Mucosa of descending colon (tissue), 3 donors: ENCODE data around the gene KLHL35. TPM values are rescaled to one million over a fixed set of nuclear protein-coding genes. Genes with fewer than 3 reads are reported as not detected.
A peak's percentile ranks its signal among the peaks of the same experiment; 100 is the strongest.

Source experiments
- ATAC-seq: fragments of 200-7000 bp; cut with Tn5 transposase; one replicate; pipeline ENCODE4 v1.9.1; 2020; ENCODE audit warnings: mild to moderate bottlenecking, moderate library complexity
- DNase-seq, 3 donors: peaks; one replicate each; pipeline ENCODE4 v3.0.0-alpha.2; 2020
- H3K36me3 ChIP-seq: fragments of 200-600 bp; one replicate; pipeline ENCODE4 v1.8.0; 2021; ENCODE audit warnings: low read depth, mild to moderate bottlenecking
- H3K4me1 ChIP-seq: fragments of 200-600 bp; one replicate; pipeline ENCODE4 v1.8.0; 2021; ENCODE audit warnings: low read depth, mild to moderate bottlenecking
- H3K4me3 ChIP-seq: fragments of 200-600 bp; one replicate; pipeline ENCODE4 v1.8.0; 2021; ENCODE audit warnings: mild to moderate bottlenecking
- H3K9me3 ChIP-seq: fragments of 200-600 bp; one replicate; pipeline ENCODE4 v1.8.0; 2021; ENCODE audit warnings: mild to moderate bottlenecking
- intact Hi-C, 2 donors: fragments of 100-400 bp; cut with DNase I in 1 of 2; cut with micrococcal nuclease in 1 of 2; formaldehyde crosslinking; loops; one replicate each; pipeline versions ENCODE4 v1.11.0 to v1.11.1; 2022; cut with DNase I, micrococcal nuclease
- total RNA-seq, 3 donors: library from RNA; stranded (reverse); fragmentation: NEBNext Ultra II Directional in 2 of 3; extraction: Animal tissue kit (Norgen Biotek cat#: 25700) in 2 of 3; gene quantifications; one replicate each; pipeline versions ENCODE4 v1.2.1 to v1.2.4, GENCODE V29; 2021 to 2023
- TF ChIP-seq, protein P1 (sequence below): fragments of 200-600 bp; IDR thresholded peaks from one replicate; pipeline ENCODE4 v1.8.0; 2022; ENCODE audit warnings: antibody characterized with exemption, mild to moderate bottlenecking
- donor health status: DM: no; HTN: no; CAD: no; lungs with moderate emphysema.
- donor health status: DM: no; HTN: no; CAD: no.
- donor health status: DM: no; HTN: yes; CAD: no.

The KLHL35 gene
- total RNA-seq, 3 donors from 2014 or later: 0.25 to 1.7 (median 0.49) TPM

DNA sequence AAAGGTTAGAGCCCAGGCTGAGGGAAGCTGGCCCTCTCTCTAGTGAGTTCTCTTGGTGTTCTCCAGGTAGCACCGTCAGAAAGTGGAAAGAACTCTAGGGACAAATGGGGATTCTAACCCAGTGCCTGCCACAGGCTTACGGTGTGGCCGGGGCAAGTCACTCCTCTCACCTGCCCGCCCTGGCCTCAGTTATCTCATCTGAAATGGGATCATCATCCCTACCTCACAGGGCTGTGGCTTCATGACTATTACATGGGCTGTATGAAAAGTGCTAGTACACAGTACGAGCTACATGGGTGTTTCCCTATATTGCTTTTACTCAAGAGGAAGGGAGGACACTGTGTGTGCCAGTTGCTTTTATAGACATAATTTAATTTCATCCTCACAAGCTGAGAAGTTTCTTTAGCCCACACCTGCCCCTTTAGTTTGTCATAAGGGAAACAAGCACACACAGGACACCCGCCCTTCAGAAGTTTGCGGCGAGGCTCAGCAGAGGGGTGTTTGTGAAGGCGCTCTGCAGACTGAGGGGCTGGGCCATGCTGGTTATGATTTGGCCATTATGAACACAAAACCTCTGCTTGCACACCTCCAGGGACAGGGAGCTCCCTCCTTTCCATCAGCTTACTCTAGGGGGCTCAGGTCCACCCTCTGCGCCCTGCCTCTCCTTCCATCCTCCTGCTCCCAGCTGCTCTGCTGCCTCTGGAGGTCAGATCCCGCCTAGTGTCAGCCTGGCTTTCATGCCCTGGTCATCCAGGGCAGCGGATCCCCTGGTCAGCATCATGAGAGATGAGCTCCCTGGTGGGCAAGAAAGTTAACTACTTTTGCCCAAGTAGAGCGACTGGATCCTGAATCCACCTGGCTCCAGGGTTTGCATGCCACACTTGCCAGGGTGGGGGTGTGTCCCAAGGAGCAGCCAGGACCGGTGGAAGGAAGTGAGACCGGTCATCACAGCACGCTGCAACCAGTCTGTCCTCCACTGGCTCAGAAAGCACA is 1.2 kb downstream of the KLHL35 start:
- Histone ChIP-seq H3K36me3 (no peaks in the 10 kb centered on the region), H3K4me1 (peaks cover 18% of the 10 kb centered on the region), H3K9me3 (peaks cover 4% of the 10 kb centered on the region), H3K4me3 (no peak overlapping the region)
- DNase-seq: peak; percentile 32 to 57 (median 45)
- TF ChIP-seq, protein P1, sequence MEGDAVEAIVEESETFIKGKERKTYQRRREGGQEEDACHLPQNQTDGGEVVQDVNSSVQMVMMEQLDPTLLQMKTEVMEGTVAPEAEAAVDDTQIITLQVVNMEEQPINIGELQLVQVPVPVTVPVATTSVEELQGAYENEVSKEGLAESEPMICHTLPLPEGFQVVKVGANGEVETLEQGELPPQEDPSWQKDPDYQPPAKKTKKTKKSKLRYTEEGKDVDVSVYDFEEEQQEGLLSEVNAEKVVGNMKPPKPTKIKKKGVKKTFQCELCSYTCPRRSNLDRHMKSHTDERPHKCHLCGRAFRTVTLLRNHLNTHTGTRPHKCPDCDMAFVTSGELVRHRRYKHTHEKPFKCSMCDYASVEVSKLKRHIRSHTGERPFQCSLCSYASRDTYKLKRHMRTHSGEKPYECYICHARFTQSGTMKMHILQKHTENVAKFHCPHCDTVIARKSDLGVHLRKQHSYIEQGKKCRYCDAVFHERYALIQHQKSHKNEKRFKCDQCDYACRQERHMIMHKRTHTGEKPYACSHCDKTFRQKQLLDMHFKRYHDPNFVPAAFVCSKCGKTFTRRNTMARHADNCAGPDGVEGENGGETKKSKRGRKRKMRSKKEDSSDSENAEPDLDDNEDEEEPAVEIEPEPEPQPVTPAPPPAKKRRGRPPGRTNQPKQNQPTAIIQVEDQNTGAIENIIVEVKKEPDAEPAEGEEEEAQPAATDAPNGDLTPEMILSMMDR: no peak
- peak; percentile 25 for ATAC-seq
- intact Hi-C loops: no loop called here

DNA sequence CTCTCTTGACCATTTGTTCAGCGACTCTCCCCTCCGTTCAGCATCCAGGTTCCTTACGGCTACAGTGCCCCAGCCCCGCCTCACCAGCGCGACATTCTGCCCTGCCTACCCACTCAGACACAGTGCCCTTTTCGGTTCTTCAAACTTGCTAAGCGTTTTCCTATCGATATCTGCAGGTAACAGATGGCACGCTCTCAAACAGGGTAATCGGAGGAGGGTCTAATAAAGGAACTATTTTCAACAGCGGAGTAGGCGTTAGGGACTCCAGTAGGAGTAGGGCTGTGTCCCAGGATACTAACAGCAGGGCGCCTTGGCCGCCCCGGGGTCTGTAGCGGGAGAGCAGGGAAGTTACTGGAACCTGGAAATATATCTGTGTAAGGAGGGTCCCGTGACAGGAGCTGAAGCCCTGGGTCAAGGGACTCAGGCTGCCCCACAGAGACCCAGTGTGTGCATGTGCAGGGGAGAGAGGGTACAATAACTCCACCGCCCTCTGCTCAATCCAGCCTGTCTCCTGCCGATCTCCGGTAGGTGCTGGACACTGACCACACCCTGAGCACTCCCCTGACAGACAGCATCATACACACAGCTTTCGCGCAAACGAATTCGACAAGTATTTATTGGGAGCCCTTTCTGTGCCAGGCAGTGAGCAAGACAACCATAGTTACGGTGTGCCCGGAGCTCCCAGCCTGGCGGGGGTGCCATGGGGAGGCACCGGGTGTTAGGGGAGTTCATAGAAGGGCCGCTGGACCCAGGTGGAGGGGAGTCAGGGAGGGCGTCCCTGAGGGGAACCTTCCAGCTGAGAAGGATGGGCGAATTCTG is 2.1 kb downstream of the KLHL35 start:
- Histone ChIP-seq H3K36me3 (no peaks in the 10 kb centered on the region), H3K4me1 (peaks cover 18% of the 10 kb centered on the region), H3K9me3 (peaks cover 4% of the 10 kb centered on the region), H3K4me3 (no peak overlapping the region)
- intact Hi-C loops: no loop called here
- TF ChIP-seq, protein P1: no peak
- no peak for ATAC-seq
- DNase-seq: peak in 1 of 3 donors; percentile 48

DNA sequence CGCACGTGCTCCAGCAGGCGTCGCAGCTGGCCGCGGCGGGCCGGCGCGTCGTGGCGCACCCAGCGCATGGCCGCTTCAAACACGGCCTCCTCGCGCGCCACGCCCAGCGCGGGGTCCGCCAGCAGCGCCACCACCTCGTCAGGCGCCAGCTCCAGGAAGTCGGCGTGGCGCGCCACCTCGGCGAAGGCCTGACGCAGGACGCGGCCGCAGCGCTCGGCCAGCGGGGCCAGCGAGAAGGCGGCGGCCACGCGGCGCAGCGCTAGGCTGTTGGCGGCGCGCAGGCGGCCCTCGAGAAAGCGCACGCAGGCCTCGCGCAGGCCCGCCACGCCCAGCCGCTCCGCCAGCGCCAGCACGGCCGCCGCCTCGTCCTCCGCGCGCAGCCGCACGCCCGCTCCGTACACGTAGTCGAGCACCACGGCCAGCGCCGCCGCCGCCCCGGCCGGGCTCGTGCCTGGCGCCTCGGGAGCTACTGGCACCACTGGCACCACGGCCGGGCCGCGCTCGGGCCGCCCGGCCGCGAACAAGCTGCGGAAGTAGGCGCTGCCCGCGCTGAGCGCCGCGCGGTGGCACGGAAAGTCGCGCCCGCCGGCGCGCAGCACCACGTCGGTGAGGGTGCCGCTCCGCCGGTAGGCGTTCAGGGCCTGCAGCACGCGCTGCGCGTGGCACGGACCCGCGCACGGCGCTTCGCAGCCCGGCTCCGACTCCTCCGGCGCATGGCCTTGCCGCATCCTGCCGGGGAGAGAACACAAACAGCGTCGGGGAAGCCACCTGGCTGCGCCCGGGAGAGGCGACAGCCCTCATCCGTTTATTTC is 2.9 kb downstream of the KLHL35 start:
- TF ChIP-seq, protein P1: no peak
- H3K4me3 ChIP-seq: no peak overlapping the region
- H3K9me3 ChIP-seq: peaks cover 4% of the 10 kb centered on the region
- peak; percentile 79 for ATAC-seq
- H3K4me1 ChIP-seq: peaks cover 18% of the 10 kb centered on the region
- H3K36me3 ChIP-seq: no peaks in the 10 kb centered on the region
- DNase-seq: peak; percentile 71 to 84 (median 84)
- intact Hi-C loops: no loop called here

DNA sequence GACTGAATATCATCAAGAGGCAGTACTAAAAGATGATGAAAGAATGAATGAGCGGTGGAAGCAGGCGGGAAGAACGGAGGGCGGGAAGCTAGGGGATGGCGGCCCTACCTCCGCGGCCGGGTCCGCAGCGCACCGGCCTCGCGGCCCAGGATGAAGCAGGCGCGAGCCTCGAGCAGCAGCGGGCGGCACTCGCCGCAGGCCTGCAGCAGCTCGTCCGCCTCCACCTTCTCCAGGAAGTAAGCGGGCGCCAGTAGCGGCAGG is 3.4 kb downstream of the KLHL35 start:
- no peak for ATAC-seq
- intact Hi-C loops: no loop called here
- H3K4me3 ChIP-seq: no peak overlapping the region

More for the DNA sequence above, 3.4 kb downstream of the KLHL35 start:
- Histone ChIP-seq H3K9me3 (peaks cover 4% of the 10 kb centered on the region), H3K4me1 (peaks cover 18% of the 10 kb centered on the region), H3K36me3 (no peaks in the 10 kb centered on the region)
- TF ChIP-seq, protein P1: no peak
- no peak for DNase-seq
